Thoracic aorta (tissue), 2 donors: ENCODE results near the gene ZNF318. TPM values are rescaled to one million over a fixed set of nuclear protein-coding genes. Genes with fewer than 3 reads are reported as not detected.

Experiments used
- ATAC-seq: fragments of 150-250 bp; one replicate; pipeline ENCODE4 v1.8.0; 2017; ENCODE audit warnings: low read depth; ENCODE audit not compliant: insufficient number of reproducible peaks, low FRiP score
- DNase-seq: peaks from one replicate; pipeline ENCODE4 v3.0.0-alpha.2; 2020; ENCODE audit warnings: low spot score
- H3K27ac ChIP-seq, 2 donors: fragments of 200-600 bp; sonication (generic); 1 replicate in 1 of 2; 2 replicates in 1 of 2; pipeline ENCODE4 v1.5.1; 2016; ENCODE audit warnings: mild to moderate bottlenecking in 2 of 2, moderate library complexity in 2 of 2
- H3K27me3 ChIP-seq: fragments of 200-600 bp; sonication (generic); replicated peaks from 2 replicates; pipeline ENCODE4 v1.6.0; 2016; ENCODE audit warnings: mild to moderate bottlenecking; ENCODE audit not compliant: insufficient read depth
- H3K36me3 ChIP-seq: fragments of 200-600 bp; sonication (generic); one replicate; pipeline ENCODE4 v1.5.1; 2016
- H3K4me1 ChIP-seq, 2 donors: fragments of 200-600 bp; sonication (generic); 1 replicate in 1 of 2; 2 replicates in 1 of 2; pipeline versions ENCODE4 v1.5.1 to v1.6.0; 2016; ENCODE audit warnings: low read depth in 2 of 2, mild to moderate bottlenecking in 1 of 2; ENCODE audit not compliant: control insufficient read depth in 1 of 2
- H3K4me3 ChIP-seq: fragments of 200-600 bp; sonication (generic); 2 replicates; pipeline ENCODE4 v1.5.1; 2016; ENCODE audit warnings: mild to moderate bottlenecking
- H3K9me3 ChIP-seq: fragments of 200-600 bp; sonication (generic); 2 replicates; pipeline ENCODE4 v1.5.1; 2016
- total RNA-seq, 2 donors: library from RNA; depleted of rRNA; stranded (reverse); fragments of >200 nt; gene quantifications; one replicate each; pipeline versions ENCODE4 v1.1.0 to v1.2.3, GENCODE V29; 2016
- TF ChIP-seq, protein P1 (sequence below): fragments of 200-600 bp; sonication (generic); IDR thresholded peaks from one replicate; pipeline ENCODE4 v1.5.1; 2019; ENCODE audit warnings: antibody characterized with exemption

ZNF318 gene
- total RNA-seq, 2 donors from 2014 or later = 13.0 to 24.1 TPM

DNA sequence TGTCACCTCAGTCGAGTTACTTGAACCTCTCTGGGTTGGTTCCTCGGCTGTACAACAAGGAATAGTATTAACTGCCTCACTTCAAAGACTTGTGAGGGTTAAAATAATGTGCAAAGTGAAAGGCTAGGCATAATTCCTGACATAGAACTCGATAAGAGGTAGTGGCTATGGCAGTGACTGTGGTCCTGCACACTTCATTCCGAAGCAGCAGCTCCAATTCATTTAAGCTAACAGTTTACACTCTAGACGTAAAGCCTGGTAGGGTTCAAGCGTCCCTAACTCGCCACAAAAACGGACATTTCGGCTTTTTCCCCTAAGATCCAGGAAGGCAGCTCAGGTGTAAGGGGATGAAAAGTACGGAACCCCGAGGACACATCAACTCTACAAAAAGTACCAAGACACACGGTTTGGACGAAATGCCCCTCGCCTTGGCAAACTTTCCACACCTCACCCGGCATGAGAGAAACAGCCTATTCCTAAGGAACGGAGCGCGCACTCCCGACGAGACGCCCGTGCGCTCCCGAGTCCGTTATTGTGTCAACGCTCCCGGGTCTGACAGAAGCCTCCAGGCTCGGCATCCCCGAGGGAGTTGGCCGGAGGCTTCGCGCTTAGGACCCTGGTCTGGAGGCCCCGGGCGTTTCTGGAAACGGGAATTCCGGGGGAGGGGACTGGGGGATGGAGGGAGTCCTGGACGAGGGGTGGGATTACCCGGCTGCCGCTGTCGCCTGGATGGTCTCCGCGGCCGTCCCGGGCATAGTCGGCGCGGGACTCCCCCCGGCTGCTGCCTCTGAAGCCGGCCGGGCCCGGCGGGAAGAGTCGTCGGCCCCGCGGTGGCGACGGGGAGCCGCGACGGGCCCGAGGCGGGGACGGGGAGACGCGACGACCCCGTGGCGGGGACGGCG is 937 bp downstream of the ZNF318 start:
- peak; percentile 15 for DNase-seq
- peak overlapping the region; percentile 94 for H3K4me3 ChIP-seq
- no peaks in the 10 kb centered on the region for H3K27me3 ChIP-seq
- peak overlapping the region; percentile 44 to 63 for H3K27ac ChIP-seq
- no peaks in the 10 kb centered on the region for H3K9me3 ChIP-seq
- peaks cover 9% of the 10 kb centered on the region for H3K36me3 ChIP-seq
- peak; percentile 2 for ATAC-seq
- TF ChIP-seq, protein P1, sequence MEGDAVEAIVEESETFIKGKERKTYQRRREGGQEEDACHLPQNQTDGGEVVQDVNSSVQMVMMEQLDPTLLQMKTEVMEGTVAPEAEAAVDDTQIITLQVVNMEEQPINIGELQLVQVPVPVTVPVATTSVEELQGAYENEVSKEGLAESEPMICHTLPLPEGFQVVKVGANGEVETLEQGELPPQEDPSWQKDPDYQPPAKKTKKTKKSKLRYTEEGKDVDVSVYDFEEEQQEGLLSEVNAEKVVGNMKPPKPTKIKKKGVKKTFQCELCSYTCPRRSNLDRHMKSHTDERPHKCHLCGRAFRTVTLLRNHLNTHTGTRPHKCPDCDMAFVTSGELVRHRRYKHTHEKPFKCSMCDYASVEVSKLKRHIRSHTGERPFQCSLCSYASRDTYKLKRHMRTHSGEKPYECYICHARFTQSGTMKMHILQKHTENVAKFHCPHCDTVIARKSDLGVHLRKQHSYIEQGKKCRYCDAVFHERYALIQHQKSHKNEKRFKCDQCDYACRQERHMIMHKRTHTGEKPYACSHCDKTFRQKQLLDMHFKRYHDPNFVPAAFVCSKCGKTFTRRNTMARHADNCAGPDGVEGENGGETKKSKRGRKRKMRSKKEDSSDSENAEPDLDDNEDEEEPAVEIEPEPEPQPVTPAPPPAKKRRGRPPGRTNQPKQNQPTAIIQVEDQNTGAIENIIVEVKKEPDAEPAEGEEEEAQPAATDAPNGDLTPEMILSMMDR = no peak
- peaks cover 10 to 22% of the 10 kb centered on the region in 2 donors for H3K4me1 ChIP-seq

DNA sequence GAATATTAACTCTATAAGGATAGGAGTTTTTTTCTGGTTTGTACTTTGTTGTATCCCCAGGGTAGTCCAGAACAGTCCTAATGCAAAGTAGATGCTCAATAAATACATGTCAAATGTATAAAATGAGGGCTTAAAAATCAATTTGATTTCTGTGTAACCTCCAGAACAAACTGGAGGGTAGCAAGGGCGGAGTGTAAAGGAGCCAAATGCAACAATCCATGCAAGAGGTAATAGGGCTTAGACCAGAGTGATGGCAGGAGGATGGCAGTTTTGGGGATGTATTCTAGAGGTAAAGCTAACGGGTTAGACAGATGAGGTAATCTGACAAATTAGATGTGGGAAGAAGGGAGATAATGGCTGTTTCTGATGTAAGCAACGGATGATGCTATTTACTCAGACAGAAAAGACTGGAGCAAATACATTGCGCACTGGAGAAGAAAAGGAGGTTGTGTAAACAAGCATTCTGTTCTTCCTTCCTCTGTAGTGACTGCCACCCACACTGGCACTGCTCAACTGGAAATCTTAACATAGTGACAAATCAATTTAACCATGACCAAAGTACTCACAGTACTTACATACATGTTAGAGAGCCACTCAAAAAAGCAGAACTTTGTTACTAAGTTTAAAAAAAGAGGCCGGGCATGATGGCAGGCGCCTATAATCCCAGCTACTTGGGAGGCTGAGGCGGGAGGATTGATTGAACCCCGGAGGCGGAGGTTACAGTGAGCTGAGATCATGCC is 2.0 kb downstream of the ZNF318 start:
- no peaks in the 10 kb centered on the region for H3K27me3 ChIP-seq
- TF ChIP-seq, protein P1 = no peak
- ATAC-seq = no peak
- peak overlapping the region; percentile 94 for H3K4me3 ChIP-seq
- peaks cover 10 to 22% of the 10 kb centered on the region in 2 donors for H3K4me1 ChIP-seq
- DNase-seq = no peak
- peaks cover 14% of the 10 kb centered on the region for H3K36me3 ChIP-seq
- no peak overlapping the region for H3K27ac ChIP-seq
- H3K9me3 ChIP-seq = no peaks in the 10 kb centered on the region

DNA sequence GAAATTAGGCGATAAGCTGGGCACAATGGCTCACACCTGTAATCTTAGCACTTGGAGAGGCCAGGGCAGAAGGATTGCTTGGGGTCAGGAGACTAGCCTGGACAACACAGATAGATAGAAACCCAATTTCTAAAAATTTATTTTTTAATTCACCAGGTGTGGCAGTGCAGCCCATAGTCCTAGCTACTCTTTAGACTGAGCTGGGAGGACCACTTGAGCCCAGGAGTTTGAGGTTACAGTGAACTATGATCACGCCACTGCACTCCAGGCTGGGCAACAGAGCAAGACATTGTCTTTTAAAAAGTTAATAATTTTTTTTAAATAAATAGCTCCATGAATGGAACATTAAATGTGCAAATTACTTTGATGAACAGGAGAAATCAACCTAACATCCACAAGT is 8.2 kb downstream of the ZNF318 start:
- Histone ChIP-seq H3K36me3 (peaks cover 28% of the 10 kb centered on the region), H3K27me3 (no peaks in the 10 kb centered on the region), H3K4me1 (no peaks in the 10 kb centered on the region), H3K4me3 (no peak overlapping the region), H3K27ac (no peak overlapping the region), H3K9me3 (no peaks in the 10 kb centered on the region)
- TF ChIP-seq, protein P1 = no peak
- ATAC-seq = no peak
- no peak for DNase-seq

DNA sequence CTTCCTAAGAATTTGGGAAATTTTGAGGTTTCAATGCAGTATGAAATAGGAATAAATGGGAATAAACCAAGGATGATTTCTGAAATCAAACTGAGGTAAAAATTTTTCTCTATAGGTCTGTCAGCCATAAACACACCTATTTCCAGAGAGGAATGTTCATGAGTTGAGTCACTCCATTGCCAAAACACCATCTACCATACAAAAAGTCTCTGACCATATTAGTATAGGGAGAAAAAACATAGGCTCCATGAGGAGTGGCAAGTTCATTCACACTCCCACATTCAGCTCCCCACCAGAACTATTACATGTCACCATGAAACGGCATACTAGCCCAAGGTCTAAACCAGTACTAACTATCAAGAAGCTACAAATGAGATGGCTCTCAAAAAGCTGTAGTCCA is 9.6 kb downstream of the ZNF318 start:
- H3K27ac ChIP-seq = no peak overlapping the region
- DNase-seq = no peak
- H3K4me1 ChIP-seq = no peaks in the 10 kb centered on the region
- TF ChIP-seq, protein P1 = no peak
- H3K9me3 ChIP-seq = no peaks in the 10 kb centered on the region
- no peaks in the 10 kb centered on the region for H3K27me3 ChIP-seq
- peaks cover 35% of the 10 kb centered on the region for H3K36me3 ChIP-seq
- no peak for ATAC-seq
- H3K4me3 ChIP-seq = no peak overlapping the region

- H3K27me3 ChIP-seq = no peaks in the 10 kb centered on the region
- H3K4me1 ChIP-seq = no peaks in the 10 kb centered on the region
- DNase-seq (no peak), ATAC-seq (no peak)
- H3K9me3 ChIP-seq = no peaks in the 10 kb centered on the region
- peaks cover 38% of the 10 kb centered on the region for H3K36me3 ChIP-seq
- TF ChIP-seq, protein P1 = no peak
- no peak overlapping the region for H3K4me3 ChIP-seq
- no peak overlapping the region for H3K27ac ChIP-seq
These were observed 10.1 kb downstream of the ZNF318 start for GRCh38 chr6:43359381-43359780.
